Endothelial cell of umbilical vein (primary cell): ENCODE results near the gene TNPO1.
A peak's percentile ranks its signal among the peaks of the same experiment; 100 is the strongest.

Source experiments
- CTCF ChIP-seq, 2 donors: IDR thresholded peaks; 1 replicate in 1 of 2; 2 replicates in 1 of 2; pipeline ENCODE4 v1.5.1; 2011; ENCODE audit warnings: low read length in 2 of 2, mild to moderate bottlenecking in 2 of 2, moderate library complexity in 2 of 2, control low read depth in 1 of 2, inconsistent platforms in 1 of 2, low read depth in 1 of 2; ENCODE audit not compliant: insufficient read depth in 1 of 2; ENCODE audit errors: extremely low read depth in 1 of 2
- EZH2 ChIP-seq: IDR thresholded peaks from 2 replicates; pipeline ENCODE4 v1.6.1; 2012; ENCODE audit warnings: borderline replicate concordance, low read depth, mild to moderate bottlenecking, moderate library complexity, low read length, inconsistent platforms; ENCODE audit not compliant: severe bottlenecking
- GATA2 ChIP-seq: IDR thresholded peaks from 2 replicates; pipeline ENCODE4 v1.7.0; 2011; ENCODE audit warnings: low read depth, mild to moderate bottlenecking, moderate library complexity, mixed read lengths, low read length; ENCODE audit not compliant: insufficient read length, insufficient read depth
- MAX ChIP-seq: IDR thresholded peaks from 2 replicates; pipeline ENCODE4 v1.6.1; 2011; ENCODE audit not compliant: insufficient read depth, insufficient read length
- MYC ChIP-seq: IDR thresholded peaks from one replicate; pipeline ENCODE4 v1.6.1; 2011; ENCODE audit warnings: mild to moderate bottlenecking, low read depth, low read length
- POLR2A ChIP-seq: IDR thresholded peaks from 2 replicates; pipeline ENCODE4 v1.6.1; 2012; ENCODE audit warnings: low read depth, mild to moderate bottlenecking, control low read depth, low read length
- POLR2AphosphoS5 ChIP-seq: IDR thresholded peaks from 2 replicates; pipeline ENCODE4 v1.6.1; 2012; ENCODE audit warnings: low read depth, mild to moderate bottlenecking, control low read depth, low read length, moderate library complexity; ENCODE audit not compliant: insufficient read depth

GRCh38 chr5:72847989-72848473, 31.6 kb downstream of the TNPO1 start:
- TF ChIP-seq CTCF (IDR thresholded peaks at IDR 0.05; ENCODE audit: extremely low read depth in 1 of 2, insufficient read depth in 1 of 2, low read depth in 1 of 2, low read length in 2 of 2) = no peak
- TF ChIP-seq MAX = no peak
- peak; percentile 92 for TF ChIP-seq POLR2A
- peak; percentile 98 for TF ChIP-seq POLR2AphosphoS5
- no peak for TF ChIP-seq EZH2
- TF ChIP-seq MYC = peak; percentile 21
- TF ChIP-seq GATA2 = peak; percentile 32
